Measurements from ENCODE around the gene KIRREL1. TPM values are rescaled to one million over a fixed set of nuclear protein-coding genes. Genes with fewer than 3 reads are reported as not detected.

KIRREL1 gene
- total RNA-seq, 1 donor from 2014 or later: 66.8 TPM

DNA sequence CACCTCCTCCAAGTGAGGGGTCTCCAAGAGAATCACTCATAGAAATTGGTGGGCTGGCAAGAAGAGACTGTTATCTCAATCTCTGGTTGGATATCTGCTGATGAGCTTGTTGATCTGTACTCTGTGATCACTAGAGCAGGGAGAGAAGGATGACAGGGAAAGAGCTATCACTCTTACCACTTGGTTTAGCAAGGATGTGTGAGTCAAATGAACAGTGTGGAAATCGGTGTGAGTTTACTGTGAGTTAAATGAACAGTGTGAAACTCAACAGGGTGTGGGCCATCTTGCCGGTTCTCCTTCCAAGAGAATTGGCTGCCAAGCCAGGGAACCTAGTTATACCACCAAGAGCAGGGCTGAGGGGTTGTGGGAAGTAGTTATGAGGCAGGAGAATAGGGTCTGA is 154.0 kb downstream of the KIRREL1 start:
- Mint-ChIP-seq H3K4me1 (ENCODE audit: unreplicated experiment) (peaks cover 26% of the 10 kb centered on the region), H3K4me3 (ENCODE audit: unreplicated experiment) (no peak overlapping the region), H3K9me3 (ENCODE audit: unreplicated experiment) (peaks cover 5% of the 10 kb centered on the region), H3K36me3 (ENCODE audit: low read depth, unreplicated experiment) (no peaks in the 10 kb centered on the region), H3K27ac (ENCODE audit: unreplicated experiment) (no peak overlapping the region), H3K27me3 (ENCODE audit: unreplicated experiment) (peaks cover 3% of the 10 kb centered on the region)
- DNase-seq (ENCODE audit: low spot score): no peak
- TF ChIP-seq, protein P1, sequence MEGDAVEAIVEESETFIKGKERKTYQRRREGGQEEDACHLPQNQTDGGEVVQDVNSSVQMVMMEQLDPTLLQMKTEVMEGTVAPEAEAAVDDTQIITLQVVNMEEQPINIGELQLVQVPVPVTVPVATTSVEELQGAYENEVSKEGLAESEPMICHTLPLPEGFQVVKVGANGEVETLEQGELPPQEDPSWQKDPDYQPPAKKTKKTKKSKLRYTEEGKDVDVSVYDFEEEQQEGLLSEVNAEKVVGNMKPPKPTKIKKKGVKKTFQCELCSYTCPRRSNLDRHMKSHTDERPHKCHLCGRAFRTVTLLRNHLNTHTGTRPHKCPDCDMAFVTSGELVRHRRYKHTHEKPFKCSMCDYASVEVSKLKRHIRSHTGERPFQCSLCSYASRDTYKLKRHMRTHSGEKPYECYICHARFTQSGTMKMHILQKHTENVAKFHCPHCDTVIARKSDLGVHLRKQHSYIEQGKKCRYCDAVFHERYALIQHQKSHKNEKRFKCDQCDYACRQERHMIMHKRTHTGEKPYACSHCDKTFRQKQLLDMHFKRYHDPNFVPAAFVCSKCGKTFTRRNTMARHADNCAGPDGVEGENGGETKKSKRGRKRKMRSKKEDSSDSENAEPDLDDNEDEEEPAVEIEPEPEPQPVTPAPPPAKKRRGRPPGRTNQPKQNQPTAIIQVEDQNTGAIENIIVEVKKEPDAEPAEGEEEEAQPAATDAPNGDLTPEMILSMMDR (IDR thresholded peaks at IDR 0.05; ENCODE audit: unreplicated experiment): no peak

DNA sequence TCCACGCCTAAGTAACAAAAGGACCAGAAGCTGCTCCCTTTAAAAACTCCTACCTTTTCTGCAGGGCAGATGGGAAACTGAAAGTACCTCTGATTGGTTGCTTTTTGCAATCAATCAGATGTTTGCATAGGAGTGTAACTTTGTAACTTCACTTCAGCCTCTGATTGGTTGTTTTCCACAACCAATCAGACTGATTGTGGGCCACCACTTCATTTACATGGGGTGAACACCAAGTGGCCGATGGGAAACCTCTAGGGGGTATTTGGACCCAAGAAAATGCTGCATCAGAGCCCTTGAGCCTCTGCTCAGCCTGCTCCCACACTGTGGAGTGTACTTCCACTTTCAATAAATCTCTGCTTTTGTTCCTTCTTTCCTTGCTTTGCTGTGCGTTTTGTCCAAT is 154.4 kb downstream of the KIRREL1 start:
- no peak for DNase-seq (ENCODE audit: low spot score)
- H3K9me3 Mint-ChIP-seq (ENCODE audit: unreplicated experiment): peaks cover 5% of the 10 kb centered on the region
- H3K27me3 Mint-ChIP-seq (ENCODE audit: unreplicated experiment): peaks cover 3% of the 10 kb centered on the region
- no peak overlapping the region for H3K27ac Mint-ChIP-seq (ENCODE audit: unreplicated experiment)
- TF ChIP-seq, protein P1 (IDR thresholded peaks at IDR 0.05; ENCODE audit: unreplicated experiment): no peak
- H3K4me3 Mint-ChIP-seq (ENCODE audit: unreplicated experiment): no peak overlapping the region
- no peaks in the 10 kb centered on the region for H3K36me3 Mint-ChIP-seq (ENCODE audit: low read depth, unreplicated experiment)
- peaks cover 26% of the 10 kb centered on the region for H3K4me1 Mint-ChIP-seq (ENCODE audit: unreplicated experiment)

DNA sequence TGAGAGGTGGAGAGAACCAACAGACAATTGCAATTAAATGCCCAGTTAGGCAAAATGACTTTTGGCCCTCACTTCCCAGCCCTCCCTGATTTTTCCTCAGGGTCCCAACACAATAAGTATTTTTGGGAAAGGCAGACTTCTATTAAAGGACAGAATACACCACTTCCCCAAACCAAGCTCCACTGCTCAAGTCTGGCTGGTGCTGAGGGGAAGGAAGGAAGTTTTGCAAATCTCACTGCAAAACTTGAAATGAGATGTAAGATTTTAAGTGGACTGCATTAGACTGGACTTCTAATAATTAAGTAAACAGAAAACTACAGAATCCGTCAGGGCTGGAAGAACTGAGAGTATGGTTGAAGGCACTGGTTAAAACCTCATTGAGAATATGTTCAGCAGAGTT is 155.0 kb downstream of the KIRREL1 start:
- H3K4me1 Mint-ChIP-seq (ENCODE audit: unreplicated experiment): peaks cover 26% of the 10 kb centered on the region

DNA sequence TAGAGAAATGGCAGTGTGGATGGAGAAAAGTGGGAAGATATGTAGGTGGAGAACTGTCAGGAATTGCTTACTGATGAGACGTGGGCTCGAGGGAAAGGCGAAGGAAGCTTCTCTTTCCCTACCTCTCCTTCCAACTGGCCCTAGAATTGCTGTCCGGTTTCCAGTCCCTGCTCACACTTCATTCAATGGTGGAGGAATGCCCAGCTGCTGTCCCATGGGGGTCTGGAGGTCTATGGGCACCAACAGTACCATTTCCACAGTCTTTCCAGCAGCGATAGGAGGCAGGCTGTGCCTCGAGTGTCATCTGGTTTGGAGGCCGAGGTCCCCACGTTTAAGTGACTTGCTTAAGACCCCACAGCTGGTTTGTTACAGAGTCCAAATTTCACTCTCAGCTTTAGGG is 155.7 kb downstream of the KIRREL1 start:
- DNase-seq (ENCODE audit: low spot score): no peak
- peaks cover 3% of the 10 kb centered on the region for H3K27me3 Mint-ChIP-seq (ENCODE audit: unreplicated experiment)
- TF ChIP-seq, protein P1 (IDR thresholded peaks at IDR 0.05; ENCODE audit: unreplicated experiment): no peak
- no peak overlapping the region for H3K27ac Mint-ChIP-seq (ENCODE audit: unreplicated experiment)
- H3K36me3 Mint-ChIP-seq (ENCODE audit: low read depth, unreplicated experiment): no peaks in the 10 kb centered on the region
- H3K9me3 Mint-ChIP-seq (ENCODE audit: unreplicated experiment): peaks cover 5% of the 10 kb centered on the region
- H3K4me3 Mint-ChIP-seq (ENCODE audit: unreplicated experiment): peak overlapping the region; percentile 10
- peaks cover 26% of the 10 kb centered on the region for H3K4me1 Mint-ChIP-seq (ENCODE audit: unreplicated experiment)

More for the DNA sequence above, 155.0 kb downstream of the KIRREL1 start:
- H3K9me3 Mint-ChIP-seq (ENCODE audit: unreplicated experiment): peaks cover 5% of the 10 kb centered on the region
- no peak overlapping the region for H3K4me3 Mint-ChIP-seq (ENCODE audit: unreplicated experiment)
- H3K27me3 Mint-ChIP-seq (ENCODE audit: unreplicated experiment): peaks cover 3% of the 10 kb centered on the region
- TF ChIP-seq, protein P1 (IDR thresholded peaks at IDR 0.05; ENCODE audit: unreplicated experiment): no peak
- H3K27ac Mint-ChIP-seq (ENCODE audit: unreplicated experiment): no peak overlapping the region
- no peaks in the 10 kb centered on the region for H3K36me3 Mint-ChIP-seq (ENCODE audit: low read depth, unreplicated experiment)
- DNase-seq (ENCODE audit: low spot score): no peak

Other genes starting within 250 kb of the KIRREL1 start
- gene FCRL2, start 216.5 kb upstream of the KIRREL1 start, total RNA-seq (ENCODE audit: unreplicated experiment): not detected
- gene FCRL1, start 173.5 kb upstream of the KIRREL1 start, total RNA-seq (ENCODE audit: unreplicated experiment): not detected
- gene CD5L, start 151.8 kb upstream of the KIRREL1 start, total RNA-seq (ENCODE audit: unreplicated experiment): not detected
- 1.5 TPM for gene CD1D, start 187.2 kb downstream of the KIRREL1 start, total RNA-seq (ENCODE audit: unreplicated experiment)